ENCODE data around the gene NECAB2.
A peak's percentile ranks its signal among the peaks of the same experiment; 100 is the strongest.

The NECAB2 gene

GRCh38 chr16:83967838-83968305 lies at the start of gene NECAB2:
TSS of gene NECAB2 (plus strand) at chr16:83968244. CDS start at chr16:83968649, 405 bp downstream.
- DNase-seq, result no peak

DNA sequence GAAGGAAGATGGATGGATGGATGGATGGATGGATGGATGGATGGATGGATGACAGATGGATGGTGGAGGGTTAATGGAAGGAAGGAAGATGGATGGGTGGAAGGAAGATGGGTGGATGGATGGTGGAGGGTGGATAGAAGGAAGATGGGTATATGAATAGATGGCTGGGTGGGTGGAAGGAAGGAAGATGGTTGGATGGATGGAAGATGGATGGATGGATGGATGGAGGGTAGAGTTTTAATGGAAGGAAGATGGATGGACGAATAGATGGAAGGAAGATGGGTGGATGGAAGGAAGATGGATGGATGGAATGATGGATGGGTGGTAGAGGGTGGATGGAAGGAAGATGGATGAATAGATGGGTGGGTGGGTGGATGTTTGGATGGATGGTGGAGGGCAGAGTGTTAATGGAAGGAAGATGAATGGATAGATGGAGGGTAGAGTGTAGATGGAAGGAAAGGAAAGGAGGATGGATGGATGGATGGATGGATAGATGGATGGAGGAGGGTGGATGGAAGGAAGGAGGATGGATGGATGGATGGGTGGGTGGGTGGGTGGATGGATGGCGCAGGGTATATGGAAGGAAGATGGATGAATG lies 47.1 kb upstream of the NECAB2 start:
- no peak for DNase-seq

- no peak for DNase-seq
These were observed 44.3 kb upstream of the NECAB2 start for GRCh38 chr16:83923581-83924365.

- no peak for DNase-seq
These were observed 43.4 kb upstream of the NECAB2 start for GRCh38 chr16:83924686-83925085.

- no peak for DNase-seq
These were observed 42.7 kb upstream of the NECAB2 start for GRCh38 chr16:83925095-83925905.

DNA sequence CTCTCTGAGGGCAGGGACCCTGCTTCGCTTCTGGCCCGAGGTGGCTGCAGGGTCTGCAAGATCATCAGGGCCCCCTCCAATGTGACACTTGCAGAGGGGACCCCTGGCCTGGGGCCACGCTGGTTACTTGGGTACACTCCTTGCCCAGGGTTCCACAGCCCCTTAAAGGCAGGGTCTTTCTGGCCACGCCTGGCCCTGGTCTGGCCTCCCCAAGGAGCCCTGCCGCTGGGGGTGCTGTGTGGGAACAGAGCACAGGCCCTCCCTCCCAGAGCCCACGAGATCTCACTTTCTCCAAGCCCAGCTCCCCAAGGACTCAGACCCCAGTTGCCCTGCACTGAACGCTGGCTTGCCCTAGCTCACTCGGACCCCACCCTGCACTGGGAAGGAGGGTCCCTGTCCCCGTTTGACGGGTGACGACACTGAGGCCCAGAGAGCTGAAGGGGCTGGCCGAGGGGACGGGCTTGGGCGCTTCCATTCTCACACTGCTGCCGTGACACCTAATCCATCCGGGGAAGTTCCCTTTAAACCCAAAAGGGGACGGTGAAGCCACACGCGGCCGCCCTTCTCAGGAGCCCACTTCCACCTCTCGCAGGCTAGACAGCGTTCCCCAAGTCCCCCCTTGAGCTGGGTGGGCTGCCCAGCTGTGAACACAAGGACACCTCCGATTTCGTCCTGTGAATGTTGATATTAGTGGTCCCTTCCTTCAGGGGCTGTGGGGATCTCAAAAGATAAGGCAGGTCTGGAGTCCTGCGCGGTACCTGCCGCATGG lies 41.9 kb upstream of the NECAB2 start:
- DNase-seq, result no peak

DNA sequence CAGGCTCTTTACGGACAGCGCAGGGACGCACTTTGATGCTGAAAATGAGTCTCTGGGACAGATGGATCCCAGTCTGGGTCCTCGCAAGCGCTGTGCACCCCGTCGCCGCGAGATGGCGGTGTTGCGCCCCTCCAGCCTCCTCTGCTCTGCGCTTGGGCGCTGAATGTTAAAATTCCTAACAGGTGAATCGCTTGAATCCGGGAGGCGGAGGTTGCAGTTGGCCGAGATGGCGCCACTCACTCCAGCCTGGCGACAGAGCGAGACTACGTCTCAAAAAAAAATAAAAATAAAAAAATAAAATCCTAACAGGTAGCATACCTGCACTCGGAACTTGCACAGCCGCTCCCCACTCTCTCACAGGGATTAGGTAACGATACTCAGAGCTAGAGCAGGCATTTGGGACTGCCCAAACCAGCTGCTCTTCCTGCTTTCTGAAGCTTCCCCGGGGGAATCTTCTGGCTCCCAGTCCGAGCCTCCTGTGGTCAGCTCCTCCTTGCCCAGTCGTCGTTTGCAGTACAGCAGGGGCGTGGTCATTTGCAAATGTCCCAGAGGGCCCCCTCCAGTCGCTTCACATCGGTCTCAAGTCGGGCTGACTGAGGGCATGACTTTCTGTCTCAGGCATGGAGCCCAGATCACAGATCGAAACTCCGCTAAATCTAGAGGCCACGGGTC lies 41.2 kb upstream of the NECAB2 start:
- DNase-seq, result peak; percentile 52

DNA sequence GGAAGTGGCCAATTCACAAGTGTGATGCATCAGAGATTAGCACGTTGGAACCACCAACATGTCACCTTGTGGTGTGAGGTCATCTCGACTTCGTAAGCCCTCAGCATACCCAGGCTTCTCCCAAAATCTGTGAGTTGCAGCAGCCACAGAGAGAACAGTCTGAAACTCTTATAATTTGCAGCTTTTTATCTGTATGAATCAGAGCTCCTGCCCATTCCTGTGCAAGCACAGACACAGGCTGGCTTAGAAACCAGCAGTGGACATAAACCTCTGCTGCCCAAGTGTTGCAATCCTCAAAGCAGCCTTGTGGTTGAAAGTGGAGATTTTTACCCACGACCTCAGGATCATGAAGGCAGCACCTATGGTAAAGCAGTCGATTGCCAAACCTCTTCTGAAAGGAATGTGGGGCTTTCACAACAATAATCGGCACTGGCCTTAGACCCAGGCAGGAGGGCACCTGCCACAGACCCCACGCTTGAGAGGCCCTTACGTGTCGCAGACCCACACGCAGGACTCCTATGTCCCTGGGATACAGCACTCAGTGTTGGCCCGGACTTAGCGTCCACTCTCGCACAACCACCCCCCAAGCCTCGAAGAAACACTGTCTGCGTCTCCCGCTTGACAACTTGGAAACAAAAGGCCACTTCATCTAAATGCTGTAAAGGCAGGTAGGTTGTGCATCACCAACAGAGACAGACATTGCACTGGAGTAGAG lies 39.5 kb upstream of the NECAB2 start:
- no peak for DNase-seq

GRCh38 chr16:83929811-83930555 lies 38.1 kb upstream of the NECAB2 start:
- no peak for DNase-seq

GRCh38 chr16:83930730-83931500 lies 37.1 kb upstream of the NECAB2 start:
- no peak for DNase-seq

- DNase-seq, result no peak
These were observed 36.5 kb upstream of the NECAB2 start for GRCh38 chr16:83931556-83931955.

GRCh38 chr16:83932304-83932703 lies 35.7 kb upstream of the NECAB2 start:
- DNase-seq, result no peak

DNA sequence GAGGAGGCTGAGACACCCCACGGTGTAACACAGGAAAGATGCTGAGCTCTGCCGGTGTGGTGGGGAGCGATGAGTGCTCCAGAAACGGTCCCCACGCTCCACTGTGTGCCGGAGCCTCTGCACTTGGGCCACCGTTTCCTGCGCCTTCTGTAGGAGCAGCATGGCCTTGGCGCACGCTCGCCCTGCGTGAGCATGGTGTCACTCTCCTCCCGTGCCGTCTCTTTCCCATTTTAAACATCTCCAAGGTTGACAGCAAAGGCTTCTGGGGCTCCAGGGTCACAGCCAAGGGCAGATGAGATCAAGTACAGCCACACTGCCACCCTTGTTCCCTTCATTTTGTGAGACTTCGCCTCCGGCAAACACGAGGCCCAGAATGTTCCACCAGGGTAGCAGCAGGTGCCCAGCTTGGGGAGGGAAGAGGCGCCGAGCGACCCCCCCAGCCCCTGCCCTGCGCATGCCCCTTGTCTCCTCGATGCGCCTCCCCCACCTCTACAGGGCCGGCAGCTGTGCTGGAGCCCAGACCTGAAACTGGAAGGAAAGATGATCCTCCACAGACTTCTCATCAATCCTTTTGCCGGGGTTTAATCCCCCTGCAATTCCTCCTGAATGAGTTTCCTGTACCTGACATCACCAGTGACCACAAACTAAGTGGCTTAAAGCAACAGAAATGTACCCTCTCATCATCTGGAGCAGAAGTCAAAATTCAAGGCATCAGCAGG lies 34.9 kb upstream of the NECAB2 start:
- no peak for DNase-seq

DNA sequence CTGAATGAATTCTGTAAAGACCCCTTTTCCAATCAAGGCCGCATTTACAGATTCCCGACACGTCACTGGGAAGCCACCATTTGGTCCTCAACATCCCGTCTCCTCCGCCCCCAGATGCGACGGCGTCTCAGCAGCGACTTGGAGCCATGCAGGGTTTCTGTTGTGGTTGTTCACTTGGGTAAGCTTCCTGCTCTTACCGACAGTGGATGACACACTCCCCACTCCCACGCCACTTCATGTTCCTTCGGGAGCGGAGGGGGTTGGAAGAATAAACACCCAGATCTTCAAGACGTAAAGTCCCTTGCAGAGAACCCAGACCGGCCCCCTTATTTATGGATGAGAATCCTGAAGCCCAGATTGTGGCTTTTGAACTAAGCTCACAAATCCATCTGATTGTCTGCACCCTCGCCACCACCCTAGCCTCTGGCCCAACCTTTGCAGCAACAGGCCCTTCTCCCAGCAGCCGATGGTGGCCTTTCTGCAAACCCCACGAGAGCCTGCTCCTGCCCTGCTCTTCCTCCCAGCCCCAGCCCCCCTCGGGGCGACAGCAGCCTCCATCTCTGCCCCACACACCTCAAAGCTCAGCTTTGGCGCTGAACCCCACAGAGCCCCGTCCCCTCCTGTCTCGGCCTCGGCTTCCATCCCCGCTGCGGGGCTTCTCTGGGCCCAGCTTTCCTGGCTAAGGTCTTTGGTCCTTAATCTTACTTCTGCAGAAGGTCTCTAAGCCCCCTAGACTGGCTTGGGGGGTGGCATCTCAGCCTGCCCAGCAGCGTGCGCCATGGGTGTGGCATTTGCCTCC lies 34.0 kb upstream of the NECAB2 start:
- DNase-seq, result no peak

DNA sequence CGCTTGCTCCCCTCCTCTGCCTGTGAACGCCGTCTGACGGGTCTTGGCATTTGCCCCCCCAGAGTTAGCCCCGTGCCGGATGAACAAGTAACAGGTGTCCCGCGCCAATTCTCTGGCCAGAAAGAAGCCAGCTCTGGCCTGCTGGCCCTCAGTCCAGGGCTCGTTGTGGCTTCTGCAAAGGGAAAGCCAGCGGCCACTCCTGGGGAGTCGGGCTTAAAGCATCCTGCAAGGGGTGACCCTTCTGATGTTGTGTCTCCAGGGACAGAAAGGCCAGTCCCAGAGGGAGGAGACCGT lies 33.4 kb upstream of the NECAB2 start:
- DNase-seq, result no peak

GRCh38 chr16:83935005-83935857 lies 32.8 kb upstream of the NECAB2 start:
- DNase-seq, result no peak

DNA sequence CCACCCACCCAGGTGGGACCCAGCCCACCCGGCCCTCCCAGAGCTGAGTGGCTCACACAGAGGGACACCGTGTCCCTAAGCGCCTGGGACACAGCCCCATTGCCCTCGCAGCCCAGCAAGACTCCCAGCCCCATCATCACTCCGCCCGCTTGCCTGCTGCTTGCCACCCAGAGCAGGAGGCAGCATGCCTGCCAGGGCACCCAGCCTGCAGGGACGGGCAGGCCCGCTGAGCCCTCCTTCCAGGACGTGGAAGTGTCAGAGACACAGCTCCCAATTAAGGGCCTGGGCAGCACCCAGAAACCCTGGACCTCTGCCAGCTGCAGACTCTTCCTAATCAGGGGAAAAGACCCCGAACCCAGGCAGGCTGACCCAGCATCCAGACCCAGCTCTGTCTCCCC lies 32.2 kb upstream of the NECAB2 start:
- DNase-seq, result no peak
